Smooth muscle cell (in vitro differentiated cells): Measurements from ENCODE around the gene VPS33A. TPM values are rescaled to one million over a fixed set of nuclear protein-coding genes. Genes with fewer than 3 reads are reported as not detected.
"Not testable (repeated sequence)": the region's sequence is repeated elsewhere in the genome, so short reads cannot be mapped to it uniquely, and the experiment has no call there.

Source experiments
- DNase-seq: peaks from one replicate; lab custom pipeline; 2025; ENCODE audit not compliant: unreplicated experiment; lab: John Stamatoyannopoulos, UW
- H2AFZ ChIP-seq: fragments of 200-600 bp; sonication (generic); 2 replicates; pipeline ENCODE4 v1.6.0; 2016; ENCODE audit warnings: antibody characterized with exemption, low read depth, mild to moderate bottlenecking
- H3F3A ChIP-seq: fragments of 200-600 bp; sonication (generic); 2 replicates; pipeline ENCODE4 v1.6.0; 2017; ENCODE audit warnings: antibody characterized with exemption, low read depth
- H3K27ac ChIP-seq: fragments of 200-600 bp; sonication (generic); 2 replicates; pipeline ENCODE4 v1.5.1; 2016; ENCODE audit warnings: low read depth, mild to moderate bottlenecking
- H3K27me3 ChIP-seq: fragments of 200-600 bp; sonication (generic); 2 replicates; pipeline ENCODE4 v1.6.1; 2016; ENCODE audit warnings: low read depth, mild to moderate bottlenecking
- H3K36me3 ChIP-seq: fragments of 200-600 bp; sonication (generic); 2 replicates; pipeline ENCODE4 v1.5.1; 2016; ENCODE audit warnings: low read depth
- H3K4me1 ChIP-seq: fragments of 200-600 bp; sonication (generic); 2 replicates; pipeline ENCODE4 v1.5.1; 2016; ENCODE audit warnings: low read depth
- H3K4me2 ChIP-seq: fragments of 200-600 bp; sonication (generic); 2 replicates; pipeline ENCODE4 v1.6.0; 2016; ENCODE audit warnings: mild to moderate bottlenecking
- H3K4me3 ChIP-seq: fragments of 200-600 bp; sonication (generic); 2 replicates; pipeline ENCODE4 v1.5.1; 2016; ENCODE audit warnings: mild to moderate bottlenecking
- H3K79me2 ChIP-seq: fragments of 200-600 bp; sonication (generic); 2 replicates; pipeline ENCODE4 v1.6.0; 2016; ENCODE audit warnings: low read depth, mild to moderate bottlenecking
- H3K9ac ChIP-seq: fragments of 200-600 bp; sonication (generic); 2 replicates; pipeline ENCODE4 v1.6.0; 2016; ENCODE audit warnings: low read depth
- H3K9me3 ChIP-seq: fragments of 200-600 bp; sonication (generic); replicated peaks from 2 replicates; pipeline ENCODE4 v1.5.1; 2016; ENCODE audit warnings: low read depth
- H4K20me1 ChIP-seq: fragments of 200-600 bp; sonication (generic); 2 replicates; pipeline ENCODE4 v1.6.0; 2016; ENCODE audit warnings: low read depth
- CTCF ChIP-seq: fragments of 200-600 bp; sonication (generic); IDR thresholded peaks from 2 replicates; pipeline ENCODE4 v1.5.1; 2017; ENCODE audit warnings: borderline replicate concordance, mild to moderate bottlenecking, antibody characterized with exemption; ENCODE audit not compliant: insufficient read depth, poor library complexity, severe bottlenecking
- WGBS: methylation state at CpG from one replicate; pipeline ENCODE4 v1.1.7; 2016; ENCODE audit warnings: low lambda C conversion rate; 5-methylcytosine and 5-hydroxymethylcytosine counted together
- polyA plus RNA-seq: library from polyadenylated mRNA; unstranded; fragments of >200 nt; fragmentation: Nextera tagmentation; extraction: Ambion mirVana; gene quantifications from 2 replicates; pipeline ENCODE4 v1.2.1, GENCODE V29; 2016
- total RNA-seq: library from RNA; depleted of rRNA; stranded (reverse); fragments of >200 nt; gene quantifications from 2 replicates; pipeline ENCODE4 v1.2.3, GENCODE V29; 2014

Gene VPS33A
- total and polyA plus RNA-seq, 2 experiments from 2014 or later, result 16.9 to 23.5 TPM

- Histone ChIP-seq H3K4me1 (no peaks in the 10 kb centered on the region), H3K9me3 (no peaks in the 10 kb centered on the region), H2AFZ (no peak overlapping the region), H3K4me3 (no peak overlapping the region), H4K20me1 (peaks cover 3% of the 10 kb centered on the region), H3K4me2 (no peak overlapping the region), H3K27ac (no peak overlapping the region), H3K36me3 (peaks cover 5% of the 10 kb centered on the region), H3F3A (peaks cover 4% of the 10 kb centered on the region), H3K79me2 (no peaks in the 10 kb centered on the region), H3K27me3 (no peaks in the 10 kb centered on the region), H3K9ac (no peak overlapping the region)
- TF ChIP-seq CTCF, result no peak
- no peak for DNase-seq
- WGBS, result 89% methylated on average over 7 of the region's 7 CpGs
Observed at GRCh38 chr12:122276242-122276641, 9.9 kb upstream of the VPS33A start.

- Histone ChIP-seq H4K20me1 (peaks cover 3% of the 10 kb centered on the region), H3K4me1 (no peaks in the 10 kb centered on the region), H3K79me2 (no peaks in the 10 kb centered on the region), H3K27ac (no peak overlapping the region), H2AFZ (no peak overlapping the region), H3K9me3 (no peaks in the 10 kb centered on the region), H3K27me3 (no peaks in the 10 kb centered on the region), H3K4me3 (no peak overlapping the region), H3F3A (peaks cover 4% of the 10 kb centered on the region), H3K9ac (no peak overlapping the region), H3K4me2 (no peak overlapping the region), H3K36me3 (peaks cover 5% of the 10 kb centered on the region)
- no peak for DNase-seq
- TF ChIP-seq CTCF, result no peak
- 95% methylated on average over 8 of the region's 8 CpGs for WGBS
Observed at GRCh38 chr12:122275459-122275858, 9.2 kb upstream of the VPS33A start.

GRCh38 chr12:122265886-122266229 is 436 bp downstream of the VPS33A start:
- WGBS, result 3% methylated on average over 16 of the region's 17 CpGs
- no peak for DNase-seq
- Histone ChIP-seq H2AFZ (peak overlapping the region; percentile 98), H3K4me1 (peaks cover 9% of the 10 kb centered on the region), H3K27ac (peak overlapping the region; percentile 87), H3K27me3 (no peaks in the 10 kb centered on the region), H3K9ac (peak overlapping the region; percentile 88), H3K79me2 (peaks cover 7% of the 10 kb centered on the region), H3K4me2 (peak overlapping the region; percentile 98), H3K4me3 (peak overlapping the region; percentile 79), H3K36me3 (no peaks in the 10 kb centered on the region), H3F3A (peaks cover 5% of the 10 kb centered on the region), H4K20me1 (no peaks in the 10 kb centered on the region), H3K9me3 (no peaks in the 10 kb centered on the region)
- no peak for TF ChIP-seq CTCF

GRCh38 chr12:122265476-122265875 is 818 bp downstream of the VPS33A start:
- H3K36me3 ChIP-seq, result no peaks in the 10 kb centered on the region
- no peak for TF ChIP-seq CTCF
- no peaks in the 10 kb centered on the region for H3K27me3 ChIP-seq
- H3K27ac ChIP-seq, result peak overlapping the region; percentile 87
- WGBS, result 61% methylated on average over 1 of the region's 1 CpG
- H3K9ac ChIP-seq, result peak overlapping the region; percentile 88
- peaks cover 5% of the 10 kb centered on the region for H3F3A ChIP-seq
- H3K4me3 ChIP-seq, result peak overlapping the region; percentile 79
- no peaks in the 10 kb centered on the region for H3K9me3 ChIP-seq
- peaks cover 7% of the 10 kb centered on the region for H3K79me2 ChIP-seq
- H4K20me1 ChIP-seq, result no peaks in the 10 kb centered on the region
- peaks cover 9% of the 10 kb centered on the region for H3K4me1 ChIP-seq
- DNase-seq, result no peak
- peak overlapping the region; percentile 98 for H2AFZ ChIP-seq
- peak overlapping the region; percentile 98 for H3K4me2 ChIP-seq

- not testable (repeated sequence) for H3K4me3 ChIP-seq, H3K27ac ChIP-seq, H3K27me3 ChIP-seq, DNase-seq, H3F3A ChIP-seq, H3K4me1 ChIP-seq, H2AFZ ChIP-seq, H3K4me2 ChIP-seq, H3K9ac ChIP-seq, H4K20me1 ChIP-seq, H3K36me3 ChIP-seq, H3K9me3 ChIP-seq
- 92% methylated on average over 14 of the region's 14 CpGs for WGBS
- peaks cover 11% of the 10 kb centered on the region for H3K79me2 ChIP-seq
Observed at GRCh38 chr12:122260735-122261134, 5.6 kb downstream of the VPS33A start.

GRCh38 chr12:122258939-122259338 is 7.4 kb downstream of the VPS33A start:
- not testable (repeated sequence) for DNase-seq, H4K20me1 ChIP-seq, H2AFZ ChIP-seq, H3K9ac ChIP-seq, H3F3A ChIP-seq, H3K4me1 ChIP-seq, H3K36me3 ChIP-seq, H3K9me3 ChIP-seq, H3K27me3 ChIP-seq, H3K4me2 ChIP-seq, H3K27ac ChIP-seq, H3K4me3 ChIP-seq, H3K79me2 ChIP-seq
- 98% methylated on average over 4 of the region's 4 CpGs for WGBS
